22Rv1 (cell line): ENCODE results near the gene MGST3.
A peak's percentile ranks its signal among the peaks of the same experiment; 100 is the strongest.
"Not testable (repeated sequence)": the region's sequence is repeated elsewhere in the genome, so short reads cannot be mapped to it uniquely, and the experiment has no call there.

ENCODE experiments used
- H3K27ac ChIP-seq: fragments of 450-650 bp; 2 replicates; pipeline ENCODE4 v1.5.1; 2017
- ZFX ChIP-seq: fragments of 450-650 bp; IDR thresholded peaks from 2 replicates; pipeline ENCODE4 v1.6.1; 2017; ENCODE audit warnings: antibody characterized with exemption, borderline replicate concordance
- TF ChIP-seq, protein P1 (sequence below): fragments of 450-650 bp; IDR thresholded peaks from 2 replicates; pipeline ENCODE4 v1.5.1; 2017; ENCODE audit warnings: mild to moderate bottlenecking

Gene MGST3

DNA sequence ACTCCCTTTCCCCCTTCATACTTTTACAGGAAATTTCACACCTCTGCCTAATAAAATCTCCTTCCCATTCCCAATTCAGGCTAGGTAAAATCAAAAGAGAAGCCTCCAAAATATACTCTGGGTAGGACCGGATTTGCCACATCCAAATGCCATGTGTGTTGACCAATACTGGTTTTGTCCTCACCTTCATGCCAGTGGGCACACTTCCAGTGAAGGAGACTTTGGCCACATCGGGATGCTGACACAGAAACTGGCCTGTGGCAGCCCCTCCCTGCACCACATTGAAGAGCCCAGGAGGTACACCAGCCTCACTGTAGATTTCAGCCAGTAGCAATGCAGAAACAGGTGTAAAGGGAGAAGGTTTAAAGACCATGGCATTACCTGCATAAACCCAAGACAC lies 49.3 kb downstream of the MGST3 start:
- no peak overlapping the region for H3K27ac ChIP-seq
- TF ChIP-seq, protein P1, sequence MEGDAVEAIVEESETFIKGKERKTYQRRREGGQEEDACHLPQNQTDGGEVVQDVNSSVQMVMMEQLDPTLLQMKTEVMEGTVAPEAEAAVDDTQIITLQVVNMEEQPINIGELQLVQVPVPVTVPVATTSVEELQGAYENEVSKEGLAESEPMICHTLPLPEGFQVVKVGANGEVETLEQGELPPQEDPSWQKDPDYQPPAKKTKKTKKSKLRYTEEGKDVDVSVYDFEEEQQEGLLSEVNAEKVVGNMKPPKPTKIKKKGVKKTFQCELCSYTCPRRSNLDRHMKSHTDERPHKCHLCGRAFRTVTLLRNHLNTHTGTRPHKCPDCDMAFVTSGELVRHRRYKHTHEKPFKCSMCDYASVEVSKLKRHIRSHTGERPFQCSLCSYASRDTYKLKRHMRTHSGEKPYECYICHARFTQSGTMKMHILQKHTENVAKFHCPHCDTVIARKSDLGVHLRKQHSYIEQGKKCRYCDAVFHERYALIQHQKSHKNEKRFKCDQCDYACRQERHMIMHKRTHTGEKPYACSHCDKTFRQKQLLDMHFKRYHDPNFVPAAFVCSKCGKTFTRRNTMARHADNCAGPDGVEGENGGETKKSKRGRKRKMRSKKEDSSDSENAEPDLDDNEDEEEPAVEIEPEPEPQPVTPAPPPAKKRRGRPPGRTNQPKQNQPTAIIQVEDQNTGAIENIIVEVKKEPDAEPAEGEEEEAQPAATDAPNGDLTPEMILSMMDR, result no peak

DNA sequence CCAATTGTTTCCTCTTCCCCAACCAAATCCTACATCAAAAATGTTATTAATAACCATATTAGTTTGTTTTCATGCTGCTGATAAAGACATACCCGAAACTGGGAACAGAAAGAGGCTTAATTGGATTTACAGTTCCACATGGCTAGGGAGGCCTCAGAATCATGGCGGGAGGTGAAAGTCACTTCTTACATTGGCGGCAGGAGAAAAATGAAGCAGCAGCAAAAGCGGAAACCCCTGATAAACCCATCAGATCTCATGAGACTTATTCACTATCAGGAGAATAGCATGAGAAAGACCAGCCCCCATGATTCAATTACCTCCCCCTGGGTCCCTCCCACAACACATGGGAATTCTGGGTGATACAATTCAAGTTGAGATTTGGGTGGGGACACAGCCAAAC lies 49.7 kb downstream of the MGST3 start:
- H3K27ac ChIP-seq, result not testable (repeated sequence)

DNA sequence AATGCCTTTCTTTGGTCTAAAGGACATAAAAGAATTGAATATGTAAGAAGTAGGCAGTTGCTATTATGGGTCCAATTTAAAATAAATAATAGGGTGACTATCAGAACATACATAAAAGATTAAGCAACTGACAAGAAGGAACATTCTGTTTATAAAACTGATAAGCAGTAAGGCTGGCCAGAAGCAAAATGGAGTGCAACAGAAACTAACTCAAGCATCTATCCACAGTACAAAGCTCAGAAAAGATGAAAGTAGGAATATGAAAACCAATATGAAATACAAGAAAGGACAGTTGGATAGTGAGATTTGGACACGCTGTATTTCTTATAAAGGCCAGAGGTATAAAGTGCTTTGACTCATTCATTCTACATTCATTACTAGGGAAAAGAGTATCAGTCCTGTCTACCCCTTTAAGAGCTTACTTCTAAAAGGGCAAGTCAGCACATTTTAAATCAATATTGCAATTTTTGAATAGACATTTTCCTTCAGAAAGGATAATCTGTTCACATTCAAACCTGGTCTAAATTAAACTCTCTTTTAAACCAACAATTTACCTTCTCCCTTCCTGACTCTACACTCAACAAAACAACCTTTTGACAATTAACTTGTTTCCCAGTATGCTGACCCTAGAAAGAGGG lies 52.9 kb downstream of the MGST3 start:
- no peak overlapping the region for H3K27ac ChIP-seq
- TF ChIP-seq, protein P1, result no peak
- TF ChIP-seq ZFX, result no peak

DNA sequence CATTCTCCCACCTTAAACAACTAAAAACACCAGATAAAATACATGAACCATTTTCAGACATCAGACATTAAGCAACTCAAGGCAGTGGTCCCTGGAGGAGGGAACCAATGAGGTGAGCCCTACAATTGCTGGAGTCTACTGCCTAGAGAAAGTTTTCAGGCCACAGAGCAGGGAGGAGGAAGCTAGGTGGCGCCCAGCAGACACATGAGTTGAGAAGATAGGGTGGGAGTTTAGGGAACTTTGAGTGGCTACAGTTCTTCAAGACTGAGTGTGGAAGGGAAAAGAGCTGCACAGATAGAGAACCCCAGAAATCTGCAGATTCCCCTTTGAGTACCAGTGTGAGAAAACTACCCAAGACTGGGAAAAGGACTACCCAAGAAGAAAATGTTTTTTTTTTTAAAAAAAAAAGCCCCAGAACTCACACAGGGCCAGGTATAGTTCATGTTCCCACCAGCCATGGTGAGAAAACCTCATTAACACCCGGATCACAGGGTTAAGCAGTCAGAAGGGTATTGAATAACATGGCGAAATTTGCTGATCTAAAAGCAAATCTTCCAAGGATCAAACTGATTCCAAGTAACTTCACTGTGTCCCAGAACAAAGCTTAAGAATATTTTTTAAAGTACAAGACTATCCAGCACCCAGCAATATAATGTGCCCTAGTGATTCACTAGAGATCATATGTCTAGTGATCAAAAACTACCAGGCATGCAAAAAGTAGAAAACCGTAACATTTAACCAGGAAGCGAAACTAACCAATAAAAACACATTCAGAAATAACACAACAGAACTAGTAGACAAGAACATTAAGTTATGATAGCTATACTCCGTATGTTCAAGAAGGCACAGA lies 55.3 kb downstream of the MGST3 start:
- no peak for TF ChIP-seq ZFX
- TF ChIP-seq, protein P1, result peak; percentile 12; the same call in 1 of the 2 replicates
- no peak overlapping the region for H3K27ac ChIP-seq

DNA sequence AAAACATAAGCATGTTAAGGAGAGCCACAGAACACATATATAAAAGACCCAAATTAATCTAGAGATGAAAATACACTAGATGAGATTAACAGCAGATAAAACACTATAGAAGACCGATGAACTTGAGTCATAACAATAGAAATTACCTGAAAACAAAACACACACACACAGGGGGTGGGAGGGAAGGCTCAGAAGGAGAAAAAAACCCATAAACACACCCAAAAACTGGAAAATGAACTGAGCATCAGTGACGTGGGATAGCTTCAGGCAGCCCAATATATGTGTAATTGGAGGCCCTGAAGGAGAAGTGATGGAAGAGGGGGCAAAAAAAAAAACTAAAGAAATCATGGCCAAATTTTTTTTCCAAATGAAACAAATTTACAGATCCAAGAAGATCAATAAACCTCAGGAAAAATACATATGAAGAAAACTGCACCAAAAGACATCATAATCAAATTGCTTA lies 56.0 kb downstream of the MGST3 start:
- no peak for TF ChIP-seq ZFX
- TF ChIP-seq, protein P1, result no peak
- H3K27ac ChIP-seq, result no peak overlapping the region

DNA sequence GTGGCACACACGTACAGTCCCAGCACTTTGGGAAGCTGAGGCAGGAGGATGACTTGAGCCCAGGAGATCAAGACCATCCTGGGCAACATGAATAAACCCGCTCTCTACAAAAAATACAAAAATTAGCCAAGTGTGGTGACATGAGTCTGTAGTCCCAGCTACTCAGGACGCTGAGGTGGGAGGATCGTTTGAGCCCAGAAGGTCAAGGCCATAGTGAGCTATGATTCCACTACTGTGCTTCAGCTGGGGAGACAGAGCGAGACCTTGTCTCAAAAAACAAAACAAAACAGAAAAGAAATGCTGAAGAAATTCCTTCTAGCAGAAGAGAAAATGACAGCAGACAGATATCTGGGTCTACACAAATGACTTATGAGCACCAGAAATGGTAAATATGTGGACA lies 57.0 kb downstream of the MGST3 start:
- no peak for TF ChIP-seq ZFX
- TF ChIP-seq, protein P1, result no peak
- H3K27ac ChIP-seq, result no peak overlapping the region

DNA sequence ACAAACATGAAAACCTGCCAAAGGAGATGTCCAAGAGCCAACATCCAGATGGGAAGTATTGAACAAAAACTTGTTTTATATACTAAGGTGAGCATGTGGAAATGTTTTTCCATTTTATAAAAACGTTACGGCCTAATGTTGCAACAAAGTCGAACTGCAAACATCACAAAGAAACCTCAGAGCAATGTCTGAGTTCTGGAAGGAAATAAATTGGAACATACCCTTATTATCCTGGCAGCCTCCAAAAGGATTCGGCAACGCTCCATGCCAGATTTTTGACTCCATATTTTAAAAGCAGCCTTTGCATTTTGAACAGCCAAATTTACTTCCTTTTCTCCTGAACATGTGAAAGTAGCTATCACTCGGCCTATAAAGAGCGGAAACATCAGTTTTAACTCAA lies 64.0 kb downstream of the MGST3 start:
- H3K27ac ChIP-seq, result no peak overlapping the region
- TF ChIP-seq ZFX, result no peak
- TF ChIP-seq, protein P1, result no peak
